Measurements from ENCODE around the gene HIKESHI.

Gene HIKESHI

DNA sequence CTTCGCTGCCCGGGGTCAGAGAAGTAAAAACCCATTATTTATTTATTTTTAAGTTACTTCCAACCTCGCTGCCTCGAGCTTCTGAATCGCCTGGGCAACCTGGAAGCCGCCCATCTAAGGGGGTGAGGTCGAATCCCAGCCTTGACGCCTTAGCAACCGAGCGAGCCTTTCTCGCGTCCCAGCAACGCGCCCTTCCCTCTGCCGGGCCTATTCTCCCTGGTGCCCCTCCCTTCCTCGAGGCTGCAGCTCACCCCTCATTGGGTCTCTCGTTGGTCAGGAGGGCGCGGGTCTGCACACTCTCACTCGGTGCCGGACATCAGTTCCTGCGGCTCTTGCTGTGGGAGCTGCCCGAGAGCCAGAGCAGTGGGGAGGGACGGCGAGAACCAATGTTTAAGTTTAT, 72.5 kb downstream of the HIKESHI start, which contains the start of gene CCDC81:
TSS of gene CCDC81 (plus strand) at position 302 of the 400 bp plus-strand sequence. CDS start 277 bp downstream, outside the sequence.
- peak; percentile 20 for DNase-seq (ENCODE audit: low spot score)

DNA sequence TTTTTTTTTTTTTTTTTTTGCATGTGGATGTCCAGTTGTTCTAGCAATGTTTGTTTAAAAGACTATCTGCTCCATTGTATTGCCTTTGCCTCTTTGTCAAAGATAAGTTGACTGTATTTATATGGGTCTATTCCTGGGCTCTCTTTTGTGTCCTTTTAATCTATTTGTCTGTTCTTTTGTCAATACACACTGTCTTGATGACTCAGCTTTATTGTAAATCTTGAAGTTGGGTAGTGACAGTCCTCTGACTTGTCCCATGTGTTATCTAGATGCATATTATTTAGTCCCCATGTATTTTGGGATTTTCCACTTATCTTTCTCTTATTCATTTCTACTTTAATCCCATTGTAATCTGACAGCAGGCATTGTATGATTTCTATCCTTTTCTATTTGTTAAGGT, 75.9 kb downstream of the HIKESHI start:
- DNase-seq (ENCODE audit: low spot score) = no peak

DNA sequence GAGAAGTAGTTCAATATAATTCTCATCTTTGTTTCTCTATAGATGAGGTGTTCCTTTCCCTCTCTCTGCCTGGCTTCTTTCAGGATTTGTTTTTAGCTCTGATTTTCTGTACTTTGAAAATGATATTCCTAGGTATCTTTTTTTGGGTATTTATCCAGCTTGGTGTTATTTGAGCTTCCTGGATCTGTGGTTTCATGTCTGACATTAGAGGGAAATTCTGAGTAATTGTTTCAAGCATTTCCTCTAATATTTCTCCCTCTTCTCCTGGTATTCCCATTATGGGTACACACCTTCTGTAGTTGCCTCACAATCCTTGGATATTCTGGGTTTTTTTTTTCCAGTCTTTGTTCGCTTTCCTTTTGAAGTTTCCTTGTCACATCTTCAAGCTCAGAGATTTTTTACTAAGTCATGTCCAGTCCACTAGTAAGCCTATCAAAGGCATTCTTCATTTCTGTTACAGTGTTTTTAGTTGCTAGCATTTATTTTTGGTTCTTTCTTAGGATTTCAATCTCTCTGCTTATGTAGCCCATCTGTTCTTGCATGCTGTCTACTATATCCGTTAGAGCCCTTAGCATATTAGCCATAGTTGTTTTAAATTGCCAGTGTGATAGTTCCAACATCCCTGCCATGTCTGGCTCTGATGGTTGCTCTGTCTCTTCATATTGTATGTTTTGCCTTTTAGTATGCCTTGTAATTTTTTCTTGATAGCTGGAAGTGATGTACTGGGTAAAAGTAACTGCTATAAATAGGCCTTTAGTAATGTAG, 78.4 kb downstream of the HIKESHI start:
- DNase-seq (ENCODE audit: low spot score) = no peak

DNA sequence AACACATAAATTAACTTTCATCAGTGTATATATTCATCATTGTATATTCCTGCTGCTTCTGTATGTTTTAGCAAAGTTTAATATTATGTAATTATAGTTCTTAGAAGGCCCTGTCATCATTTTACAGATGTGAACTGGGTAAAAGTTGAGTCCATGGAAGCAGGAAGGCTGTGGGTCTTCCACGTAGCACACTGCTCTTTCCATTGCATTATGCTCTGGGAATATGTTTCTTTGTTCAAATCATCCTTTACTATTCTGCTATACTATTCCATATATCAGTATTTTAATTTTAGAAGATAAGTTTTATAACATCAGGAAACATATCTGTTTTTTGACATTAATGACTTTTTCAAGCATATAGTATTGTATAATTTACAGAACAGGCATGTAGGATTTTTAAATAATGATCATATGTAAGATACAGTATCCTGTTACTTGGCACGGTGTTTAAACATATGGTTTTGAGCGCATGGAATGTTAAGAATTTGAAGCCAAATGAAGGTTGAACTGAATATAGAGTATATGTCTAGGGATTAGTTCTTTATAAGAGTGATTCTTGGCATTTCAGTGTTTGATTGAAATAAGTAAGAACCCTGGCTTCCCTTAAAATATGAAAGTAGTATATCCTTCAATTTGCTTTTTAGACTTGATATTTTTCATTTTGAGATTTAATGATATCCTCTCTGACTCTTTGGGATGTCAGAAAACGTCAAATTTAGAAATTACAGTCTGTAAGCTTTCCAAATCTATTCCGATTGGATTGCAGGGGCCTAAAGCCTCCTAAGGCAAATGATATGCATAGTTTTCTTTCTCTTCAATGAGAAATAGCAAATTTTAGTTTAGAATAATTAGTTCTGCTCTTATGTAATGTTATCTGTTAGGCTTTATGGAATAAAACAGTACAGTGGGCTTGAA, 81.3 kb downstream of the HIKESHI start:
- DNase-seq (ENCODE audit: low spot score) = no peak

DNA sequence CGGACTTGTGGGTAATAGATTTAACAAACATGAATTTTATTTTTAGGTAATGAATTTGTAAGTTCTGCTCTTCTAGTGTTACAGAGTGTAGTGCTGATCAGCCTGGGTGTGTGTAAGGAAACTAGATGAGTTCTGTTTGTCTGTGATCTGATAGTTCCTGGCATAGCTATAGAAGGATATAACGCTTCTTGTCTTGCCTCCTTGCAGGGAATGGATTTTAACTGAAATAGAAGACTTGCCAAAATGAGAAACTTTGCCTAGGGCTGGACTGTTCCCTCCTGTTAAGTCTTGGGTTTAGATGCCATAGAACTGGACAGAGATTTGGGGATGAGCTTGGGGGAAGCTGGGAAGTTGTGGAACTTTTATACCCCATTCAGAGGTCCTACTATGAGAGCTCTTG, 84.2 kb downstream of the HIKESHI start:
- no peak for DNase-seq (ENCODE audit: low spot score)

DNA sequence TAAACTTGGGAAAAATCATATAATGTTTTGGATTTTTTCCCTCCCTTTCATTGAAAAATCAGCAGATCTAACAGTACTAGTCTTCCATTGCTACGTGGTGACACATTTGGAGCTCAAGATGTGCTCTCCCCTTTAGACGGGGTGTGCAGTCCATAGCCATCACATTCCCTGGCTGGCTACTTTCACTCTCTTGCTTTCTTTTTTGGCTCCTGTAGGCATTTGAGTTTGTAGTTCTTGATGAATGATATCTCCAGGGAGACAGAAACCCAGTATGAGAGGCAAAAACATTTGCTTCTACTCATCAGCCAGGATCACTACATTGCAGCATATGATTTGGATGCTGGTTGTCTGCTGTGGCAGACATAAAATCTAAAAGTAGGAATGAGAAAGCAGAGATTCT, 84.7 kb downstream of the HIKESHI start:
- no peak for DNase-seq (ENCODE audit: low spot score)

DNA sequence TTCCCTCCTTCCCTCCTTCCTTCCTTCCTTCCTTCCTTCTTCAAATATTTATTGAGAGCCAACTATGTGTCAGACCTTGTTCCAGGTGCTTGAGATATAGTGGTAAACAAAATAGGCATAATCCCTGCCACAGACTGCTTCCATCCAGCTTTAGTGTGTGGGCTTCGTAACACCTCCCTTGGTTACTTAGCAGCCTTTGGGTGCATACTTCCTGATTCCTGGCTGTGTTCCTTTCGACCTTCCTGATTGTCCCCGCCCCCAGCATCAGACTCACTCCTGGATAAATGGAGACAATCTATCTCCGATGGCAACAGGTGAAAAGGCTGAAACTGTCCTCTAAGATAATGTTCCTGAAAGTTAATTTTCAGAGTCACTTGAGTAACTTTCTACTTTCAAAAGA, 86.2 kb downstream of the HIKESHI start:
- DNase-seq (ENCODE audit: low spot score) = no peak

DNA sequence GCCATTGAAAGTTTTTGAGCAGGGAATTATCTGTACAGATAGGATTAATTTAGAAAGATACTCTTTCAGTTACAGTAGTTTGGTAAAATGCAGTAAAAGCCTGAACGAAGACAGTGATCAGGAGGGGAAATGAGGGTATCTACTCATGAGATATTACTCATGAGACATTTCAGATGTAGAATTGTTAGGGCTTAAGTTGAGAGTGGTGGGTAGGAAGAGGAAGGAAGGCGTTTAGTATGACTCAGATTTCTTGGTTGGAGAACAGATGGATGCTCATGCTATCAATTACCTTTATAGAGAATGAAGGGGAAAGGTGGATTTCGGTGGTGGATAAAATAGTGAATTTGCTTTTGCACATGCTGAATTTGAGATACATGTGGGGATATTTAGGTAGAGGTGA, 88.4 kb downstream of the HIKESHI start:
- no peak for DNase-seq (ENCODE audit: low spot score)

DNA sequence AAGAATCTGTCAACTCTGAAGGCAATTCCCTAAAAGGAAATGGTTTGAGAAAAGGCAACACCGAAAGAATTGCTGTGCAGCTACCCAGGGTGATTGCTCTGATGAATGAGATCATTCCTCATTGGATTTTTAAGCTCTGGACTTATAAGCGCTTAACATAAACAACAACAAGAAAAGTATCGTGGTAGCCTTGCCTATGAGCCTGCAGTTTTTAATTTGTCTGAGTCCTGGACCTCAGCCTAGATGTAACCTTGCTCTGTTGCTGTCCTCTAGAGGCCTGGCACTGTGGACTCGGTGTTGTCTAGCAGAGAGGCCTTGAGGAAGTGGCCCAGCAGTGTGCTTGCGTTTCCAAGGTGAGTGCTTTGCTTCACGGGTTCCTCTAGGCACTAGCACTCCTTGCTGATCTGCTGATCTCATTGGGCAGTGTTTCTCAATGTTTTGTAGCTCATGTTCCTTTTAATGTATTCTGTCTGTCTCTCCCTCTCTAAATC, 93.1 kb downstream of the HIKESHI start:
- peak; percentile 30 for DNase-seq (ENCODE audit: low spot score)

Data from AG08396 (cell line).